HG03064 (cell line): ENCODE results near the gene KIAA0319L.

Experiments used
- ATAC-seq: cut with Tn5 transposase; IDR thresholded peaks from one replicate; pipeline ENCODE4 v1.9.1; 2021; ENCODE audit warnings: low read depth; ENCODE audit not compliant: unreplicated experiment

The KIAA0319L gene

DNA sequence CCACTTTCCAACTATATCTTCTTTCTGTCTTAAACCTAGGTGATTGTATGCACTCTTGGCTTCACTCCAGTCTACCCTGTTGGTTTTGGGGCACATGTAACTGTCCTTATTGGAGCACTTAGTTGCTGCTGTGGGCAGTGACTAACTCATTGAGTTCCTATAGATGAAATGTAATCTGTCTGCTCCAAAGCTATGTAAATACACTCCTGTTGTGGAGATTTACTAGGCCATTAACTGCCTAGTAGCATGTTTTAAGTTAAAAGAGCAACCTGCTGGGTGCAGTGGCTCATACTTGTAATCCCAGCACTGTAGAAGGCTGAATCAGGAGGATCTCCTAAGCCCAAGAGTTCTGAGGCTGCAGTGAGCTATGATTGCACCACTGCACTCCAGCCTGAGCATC is 151.1 kb downstream of the KIAA0319L start:
- ATAC-seq = no peak

DNA sequence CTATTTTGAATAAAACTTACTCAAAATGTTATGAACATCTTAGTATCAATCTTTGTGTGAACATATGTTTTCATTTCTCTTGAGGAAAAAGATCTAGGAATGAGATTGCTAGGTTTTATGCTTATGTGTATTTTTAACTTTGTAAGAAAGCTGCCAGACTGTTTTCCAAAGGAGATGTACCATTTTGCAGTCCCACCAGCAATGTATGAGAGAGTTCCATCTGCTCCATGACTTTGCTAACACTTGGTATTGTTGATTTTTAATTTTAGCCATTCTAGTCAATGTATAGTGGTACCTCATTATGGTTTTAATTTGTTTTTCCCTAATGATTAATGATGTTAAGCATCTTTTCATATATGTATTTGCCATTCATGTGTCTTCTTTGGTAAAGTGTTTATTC is 156.2 kb downstream of the KIAA0319L start:
- no peak for ATAC-seq

DNA sequence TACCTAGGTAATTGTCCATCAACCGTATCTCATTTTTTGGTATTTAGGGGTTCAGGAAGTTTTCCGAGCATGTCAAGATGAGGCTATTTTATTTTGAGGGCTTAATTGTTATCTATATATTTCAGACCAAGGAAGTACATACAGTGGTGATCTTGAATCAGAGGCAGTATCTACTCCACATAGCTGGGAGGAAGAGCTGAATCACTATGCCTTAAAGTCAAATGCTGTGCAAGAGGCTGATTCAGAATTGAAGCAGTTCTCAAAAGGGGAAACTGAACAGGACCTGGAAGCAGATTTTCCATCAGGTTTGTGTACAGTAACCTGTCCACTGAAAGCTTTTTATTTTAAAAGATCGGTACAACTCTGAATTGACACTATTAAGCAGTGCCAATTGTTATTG is 158.5 kb downstream of the KIAA0319L start:
- no peak for ATAC-seq

DNA sequence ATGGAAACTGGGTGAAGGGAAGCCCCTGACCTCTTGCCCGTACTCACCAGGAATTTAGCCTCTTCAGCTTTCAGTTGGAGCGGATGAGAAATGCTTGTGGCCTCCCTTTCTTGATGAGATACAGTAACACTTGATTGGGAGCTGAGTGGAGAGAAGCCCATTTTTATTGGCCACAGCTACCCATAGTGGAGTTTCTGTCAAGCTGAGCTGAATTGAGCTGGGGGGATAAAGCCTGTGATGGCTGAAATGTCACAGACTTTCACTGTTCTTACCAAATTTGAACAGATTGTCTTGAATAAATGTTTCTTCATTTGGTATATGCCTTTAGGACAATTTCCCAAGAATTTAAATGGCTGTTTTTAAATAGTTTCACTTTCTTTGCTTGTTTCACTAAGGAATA is 162.8 kb downstream of the KIAA0319L start:
- ATAC-seq = no peak

DNA sequence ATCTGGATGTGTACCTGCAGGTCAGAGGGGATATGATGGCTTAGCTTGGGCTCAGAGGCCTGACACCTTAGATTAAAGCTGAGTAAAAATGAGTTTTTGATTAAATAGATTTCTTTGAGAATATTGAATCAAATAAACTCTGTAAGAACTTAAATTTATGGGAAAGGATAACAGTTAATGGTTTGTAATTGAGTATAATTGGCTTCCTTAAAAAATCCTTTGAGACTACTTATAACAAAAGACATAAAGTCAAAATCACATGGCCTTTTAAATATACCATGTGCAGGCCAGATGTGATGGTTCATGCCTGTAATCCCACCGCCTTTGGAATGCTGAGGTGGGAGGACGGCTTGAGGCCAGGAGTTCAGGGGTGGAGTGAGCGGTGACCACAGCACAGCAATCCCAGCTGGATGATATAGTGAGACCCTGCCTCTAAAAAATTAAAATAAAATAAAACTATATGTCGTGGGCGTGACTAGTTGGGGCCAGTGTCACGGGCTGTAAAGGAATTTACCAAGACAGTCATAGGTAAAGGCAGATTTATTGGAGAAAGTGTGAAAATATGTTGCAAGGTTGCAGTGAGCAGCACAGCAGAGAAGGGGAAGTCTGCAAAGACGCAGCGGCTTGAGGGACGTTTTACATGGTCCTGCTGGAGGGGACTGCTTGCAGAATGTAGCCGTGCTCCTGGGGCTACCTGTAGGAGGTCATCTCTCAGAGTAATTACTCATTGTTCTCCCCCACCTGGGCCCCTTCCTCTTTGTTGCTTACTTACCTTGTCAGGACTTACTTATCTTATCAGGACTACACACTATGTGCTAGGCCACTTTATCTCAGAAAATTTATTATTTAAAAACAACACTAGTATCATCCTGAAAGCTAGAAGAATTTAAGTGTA is 166.4 kb downstream of the KIAA0319L start:
- no peak for ATAC-seq

DNA sequence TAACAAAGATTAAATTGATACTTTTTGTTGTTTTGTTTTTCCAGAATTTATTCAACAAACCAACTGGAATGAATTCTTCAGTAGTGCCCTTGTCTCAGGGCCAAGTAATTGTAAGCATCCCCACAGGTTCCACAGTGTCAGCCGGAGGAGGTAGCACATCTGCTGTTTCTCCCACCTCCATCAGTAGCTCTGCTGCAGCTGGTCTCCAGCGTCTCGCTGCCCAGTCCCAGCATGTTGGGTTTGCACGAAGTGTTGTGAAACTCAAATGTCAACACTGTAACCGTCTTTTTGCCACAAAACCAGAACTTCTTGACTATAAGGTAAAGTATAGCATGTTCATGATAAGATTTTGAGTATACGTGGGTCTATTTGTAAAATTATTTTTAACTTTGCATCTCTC is 170.2 kb downstream of the KIAA0319L start:
- no peak for ATAC-seq

DNA sequence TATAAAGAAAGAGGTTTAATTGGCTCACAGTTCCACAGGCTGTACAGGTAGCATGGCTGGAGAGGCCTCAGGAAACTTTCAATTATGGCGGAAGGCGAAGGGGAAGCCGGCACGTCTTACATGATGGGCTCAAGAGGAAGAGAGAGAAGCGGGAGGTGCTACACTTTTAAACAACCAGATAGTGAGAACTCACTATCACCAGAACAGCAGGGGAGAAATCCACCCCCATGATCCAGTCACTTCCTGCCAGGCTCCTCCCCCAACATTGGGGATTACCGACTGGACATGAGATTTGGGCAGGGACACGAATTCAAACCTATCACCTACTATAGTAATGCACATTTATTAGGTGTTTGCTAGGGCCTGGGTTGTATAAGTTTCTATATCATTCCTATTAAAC is 170.9 kb downstream of the KIAA0319L start:
- ATAC-seq = no peak
